Astrocyte of the hippocampus (primary cell): ENCODE measurements around the gene PARP12.

Experiments used
- DNase-seq: peaks from one replicate; pipeline ENCODE4 v3.0.0; 2011; ENCODE audit warnings: low read depth, low spot score

PARP12 gene

GRCh38 chr7:139992353-139993044 lies 70.3 kb downstream of the PARP12 start:
- DNase-seq: no peak

DNA sequence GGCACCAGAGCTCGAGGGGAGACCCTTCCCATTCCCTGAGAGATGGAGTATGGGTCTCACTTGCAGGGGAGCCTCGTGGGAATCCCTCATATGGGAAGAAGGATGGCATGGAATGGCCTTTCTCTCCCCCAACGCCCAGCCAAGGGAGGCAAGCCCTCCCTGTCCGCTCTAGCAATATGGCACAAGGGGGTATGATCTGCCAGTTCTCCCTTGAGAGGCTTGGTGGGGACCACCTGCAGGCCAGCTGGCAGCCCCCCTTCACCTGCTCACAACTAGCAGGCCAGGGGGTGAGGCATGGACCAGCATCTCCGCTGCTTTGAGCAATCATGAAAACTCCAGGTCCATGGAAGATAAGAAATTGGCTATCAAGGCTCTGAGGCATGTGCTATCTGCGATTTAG lies 70.8 kb downstream of the PARP12 start:
- no peak for DNase-seq

- DNase-seq: no peak
Measured at GRCh38 chr7:139991269-139991666, 71.5 kb downstream of the PARP12 start.

DNA sequence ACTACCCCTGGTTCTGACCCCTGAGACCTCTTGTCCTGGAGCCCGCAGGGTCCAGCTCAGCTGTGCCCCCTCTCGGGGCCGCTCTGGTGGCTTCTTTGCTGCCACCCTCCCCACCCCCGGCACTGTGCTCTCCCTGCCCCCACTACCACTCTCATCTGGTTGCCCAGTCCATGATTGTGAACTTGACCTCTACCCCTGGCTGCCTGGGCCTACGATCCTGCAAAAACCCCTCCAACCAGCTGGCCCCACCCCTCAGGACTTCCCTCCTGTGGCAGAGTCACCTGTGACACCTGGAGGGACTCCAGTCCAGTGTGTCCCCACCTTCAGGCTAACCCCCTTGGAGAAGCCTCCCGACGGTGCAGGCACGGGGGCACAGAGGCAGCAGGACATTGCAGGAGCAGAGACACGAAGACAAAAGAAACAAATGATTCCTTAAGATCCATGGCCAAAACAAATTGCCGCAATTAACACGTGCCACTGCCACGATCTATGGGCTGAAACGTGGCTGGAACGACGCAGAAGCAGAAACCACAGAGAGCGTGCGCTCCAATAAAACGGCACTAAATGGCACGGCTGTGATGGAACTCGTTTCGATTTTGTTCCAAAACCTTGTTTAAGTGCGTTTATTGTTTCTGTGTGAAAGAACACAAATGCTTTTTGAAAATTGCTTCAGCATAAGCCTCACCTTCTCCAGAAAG lies 72.0 kb downstream of the PARP12 start:
- no peak for DNase-seq

DNA sequence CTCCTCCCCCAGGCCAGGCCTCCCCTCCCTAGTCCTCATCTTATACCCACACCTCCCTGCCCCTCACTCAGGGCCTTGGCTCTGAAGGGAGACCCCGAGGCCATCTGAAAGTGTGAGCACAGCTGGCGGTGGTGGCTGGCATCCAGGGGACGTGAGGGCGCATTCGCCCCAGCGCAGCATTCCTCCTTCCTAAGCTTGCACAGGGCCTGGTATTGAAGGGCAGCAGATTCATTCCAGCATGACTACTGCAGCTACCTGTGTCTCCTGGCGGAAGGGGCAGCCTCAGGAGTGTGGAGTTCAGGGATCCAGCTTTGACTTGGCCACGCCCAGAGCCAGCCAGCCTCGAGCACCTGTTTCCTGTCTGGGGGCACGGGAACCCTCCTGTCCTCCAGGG lies 72.6 kb downstream of the PARP12 start:
- no peak for DNase-seq

DNA sequence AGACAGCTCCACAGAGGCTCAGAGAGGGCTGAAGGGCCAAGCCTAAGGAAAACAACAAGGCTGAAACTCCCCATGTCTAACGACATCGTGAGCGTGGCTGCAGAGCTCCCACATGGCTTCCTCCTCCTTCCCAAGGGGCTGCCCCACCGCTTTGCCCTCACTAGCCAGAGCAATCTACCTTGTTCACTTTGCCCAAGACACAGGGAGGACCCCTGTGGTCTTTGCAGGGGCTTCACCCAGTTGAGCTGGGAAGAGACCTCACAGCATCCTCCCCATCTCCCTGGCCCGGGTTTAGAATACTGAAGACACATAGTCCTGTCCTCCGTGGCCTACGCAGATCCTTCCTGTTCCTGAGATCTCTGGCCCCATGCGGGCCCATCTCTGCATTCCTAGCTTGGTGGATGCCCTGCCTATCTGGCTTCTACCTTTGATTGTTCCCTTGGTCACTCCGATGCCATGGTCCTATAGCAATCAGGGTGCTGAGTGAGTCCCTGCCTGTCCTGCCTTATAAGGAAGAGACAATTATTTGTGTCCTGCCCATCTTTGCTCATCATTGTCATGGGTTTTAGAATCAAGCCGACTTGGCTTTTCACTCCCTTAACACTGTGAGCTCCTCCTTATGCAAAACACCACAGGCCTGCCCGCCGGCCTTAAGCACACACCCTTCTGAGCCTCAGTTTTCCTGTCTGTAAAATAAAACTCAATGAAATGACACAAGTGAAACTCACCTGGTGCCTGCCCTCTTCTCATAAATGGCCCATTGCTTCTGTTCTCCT lies 73.2 kb downstream of the PARP12 start:
- no peak for DNase-seq

DNA sequence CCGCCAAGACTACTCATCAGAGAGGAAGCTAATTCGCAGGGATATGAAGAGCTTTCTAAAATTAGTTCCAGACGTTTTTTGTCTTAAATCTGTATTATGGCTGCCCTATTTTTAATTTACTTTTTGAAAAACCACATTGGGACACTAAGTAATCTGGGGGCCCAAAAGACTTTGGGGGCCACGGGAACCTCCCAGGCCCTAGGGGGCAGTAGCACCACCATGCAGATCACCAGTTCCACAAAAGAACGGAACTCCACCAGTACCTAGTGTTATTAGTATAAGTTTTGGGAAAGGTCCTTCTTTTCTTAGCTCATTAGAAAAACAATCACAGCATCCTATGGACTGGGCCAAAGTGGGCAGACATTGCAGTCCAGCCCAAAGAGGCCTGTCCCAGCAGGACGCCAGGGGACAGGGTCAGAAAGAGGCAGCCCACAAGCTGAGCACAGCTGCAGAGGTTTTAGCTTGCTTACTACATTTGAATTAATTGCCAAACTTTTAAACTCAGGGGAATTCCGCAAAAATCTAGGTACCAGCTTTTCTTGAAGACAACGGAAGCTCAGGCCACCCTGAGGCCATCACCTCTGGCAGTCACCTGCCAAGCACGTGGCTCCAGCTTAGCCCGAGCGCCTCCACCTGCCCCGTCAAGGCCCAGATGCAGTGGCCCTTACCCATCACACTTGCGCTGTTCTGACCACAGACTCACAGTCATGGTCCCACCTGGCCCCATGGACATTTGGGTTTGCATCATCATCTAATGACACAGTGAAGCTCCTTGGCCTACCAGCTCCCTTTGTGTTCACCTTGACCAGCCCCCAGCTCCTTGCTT lies 74.8 kb downstream of the PARP12 start:
- no peak for DNase-seq

DNA sequence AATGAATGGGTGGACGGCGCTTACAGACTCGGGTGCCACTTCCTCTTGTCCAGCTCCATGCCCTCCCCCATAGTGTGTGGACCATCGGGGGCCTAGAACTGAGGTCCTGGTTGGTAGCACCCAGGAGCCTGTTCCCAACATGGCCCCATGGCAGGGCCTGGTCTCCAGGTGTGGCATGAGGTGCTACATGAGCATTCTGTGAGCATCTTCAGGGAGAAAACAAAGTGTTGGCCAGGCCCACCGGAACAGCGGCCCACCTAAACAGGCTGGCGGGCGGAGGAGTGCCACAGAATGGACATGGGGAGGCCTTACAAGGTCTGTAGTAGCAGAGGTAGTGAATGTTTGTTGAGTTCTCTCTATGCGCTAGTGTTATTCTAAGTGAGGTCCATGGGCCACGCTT lies 76.9 kb downstream of the PARP12 start:
- no peak for DNase-seq

DNA sequence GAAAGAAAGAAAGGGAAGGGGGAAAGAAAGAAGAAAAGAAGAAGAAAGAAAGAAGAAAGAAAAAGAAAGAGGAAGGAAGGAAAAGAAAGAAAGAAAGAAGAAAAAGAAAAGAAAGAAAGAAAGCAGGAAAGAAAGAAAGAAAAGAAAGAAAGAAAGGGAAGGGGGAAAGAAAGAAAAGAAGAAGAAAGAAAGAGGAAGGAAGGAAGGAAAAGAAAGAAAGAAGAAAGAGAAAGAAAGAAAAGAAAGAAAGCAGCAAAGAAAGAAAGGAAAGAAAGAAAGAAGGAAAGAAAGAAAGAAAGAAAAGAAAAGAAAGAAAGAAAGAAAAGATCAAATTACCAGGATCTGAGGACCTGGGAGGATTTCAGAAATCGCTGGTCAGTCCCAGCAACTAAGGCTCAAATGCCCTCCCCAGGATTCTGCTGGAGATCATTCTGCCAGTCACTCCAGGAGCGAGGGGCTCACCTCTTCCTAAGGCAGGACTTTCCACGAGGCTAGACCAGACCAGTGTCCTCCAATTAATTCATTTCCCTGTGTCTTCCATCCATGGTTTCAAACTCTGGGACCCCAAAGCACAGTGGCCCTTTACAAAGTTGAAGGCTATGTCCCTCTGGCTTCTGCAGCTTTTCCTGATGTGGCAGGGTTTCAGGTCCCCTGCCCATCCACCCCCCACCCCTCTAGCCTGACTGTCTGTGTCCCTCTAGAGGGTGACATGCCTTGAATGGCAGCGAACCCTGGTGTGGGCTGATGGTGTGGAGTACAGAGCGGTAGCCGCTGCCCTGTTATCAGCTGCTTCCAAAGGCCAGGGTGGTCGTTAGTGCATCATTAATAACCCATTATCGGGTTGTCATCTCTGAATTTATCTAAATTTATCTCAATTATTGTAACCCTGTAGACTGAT lies 77.9 kb downstream of the PARP12 start:
- no peak for DNase-seq

DNA sequence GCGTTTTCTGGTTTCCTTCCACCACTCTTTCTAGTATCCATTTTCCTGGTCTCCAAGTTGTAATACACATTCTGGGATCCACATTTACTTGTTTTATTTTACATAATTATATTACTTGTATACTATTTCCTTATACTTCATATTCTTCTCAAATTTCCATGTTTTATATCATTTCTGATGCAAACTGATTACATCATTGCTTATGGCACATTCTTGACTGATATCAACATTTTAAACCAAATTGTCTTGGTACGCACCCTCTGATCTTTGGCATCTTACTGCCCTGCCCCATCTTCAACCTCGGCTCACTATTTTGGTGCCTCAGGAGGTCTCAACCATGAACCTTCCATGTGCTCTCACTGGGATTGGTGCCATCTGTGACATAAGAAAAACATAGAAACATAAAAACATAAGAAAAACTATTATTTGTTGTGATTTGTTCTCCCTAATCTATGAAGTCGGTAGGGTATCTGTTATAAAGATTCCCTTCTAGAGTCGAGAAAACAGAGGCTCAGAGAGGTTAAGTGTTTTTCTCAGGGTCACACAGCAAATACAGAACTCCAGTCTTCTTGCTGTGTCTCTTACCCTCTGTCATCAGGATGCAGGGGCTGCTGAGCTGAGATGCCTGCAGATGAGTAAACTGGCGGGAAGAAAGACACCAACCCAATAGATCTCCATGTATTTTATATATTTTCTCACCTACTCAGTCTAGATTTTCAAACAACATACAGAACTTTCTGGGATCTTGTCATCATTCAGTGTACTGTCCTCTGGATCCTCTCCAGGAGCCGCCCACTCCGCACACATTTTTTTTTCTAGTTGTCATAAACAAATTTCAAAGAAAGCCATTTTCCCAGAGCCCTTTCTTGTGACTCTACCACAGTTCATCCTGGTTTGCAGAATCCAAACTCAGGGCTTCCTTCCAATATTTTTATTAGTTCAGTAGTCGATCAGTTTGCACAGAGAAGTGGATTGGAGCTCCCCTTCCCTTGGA lies 79.5 kb downstream of the PARP12 start:
- DNase-seq: no peak

DNA sequence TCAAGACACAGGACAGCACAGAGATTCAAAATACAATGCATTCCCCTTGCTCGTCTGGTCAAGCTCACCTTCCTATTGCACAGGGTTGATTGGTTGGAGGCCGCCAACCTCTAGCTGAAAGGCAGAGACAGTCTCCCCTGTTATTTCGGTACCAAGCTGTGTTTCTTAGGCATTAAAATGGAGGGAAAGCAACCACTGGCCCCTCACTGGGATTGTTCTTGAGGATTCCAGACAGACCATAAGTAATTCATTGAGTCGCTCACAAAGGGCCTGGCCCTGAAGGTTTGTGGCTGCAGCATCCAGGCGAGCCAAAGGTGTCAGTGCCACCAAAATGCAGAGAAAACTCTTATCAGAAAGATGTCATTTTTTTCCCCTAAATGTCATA lies 81.2 kb downstream of the PARP12 start:
- DNase-seq: no peak

GRCh38 chr7:139976838-139977656 lies 85.7 kb downstream of the PARP12 start:
- DNase-seq: no peak

- no peak for DNase-seq
Measured at GRCh38 chr7:139976055-139976837, 86.5 kb downstream of the PARP12 start.

DNA sequence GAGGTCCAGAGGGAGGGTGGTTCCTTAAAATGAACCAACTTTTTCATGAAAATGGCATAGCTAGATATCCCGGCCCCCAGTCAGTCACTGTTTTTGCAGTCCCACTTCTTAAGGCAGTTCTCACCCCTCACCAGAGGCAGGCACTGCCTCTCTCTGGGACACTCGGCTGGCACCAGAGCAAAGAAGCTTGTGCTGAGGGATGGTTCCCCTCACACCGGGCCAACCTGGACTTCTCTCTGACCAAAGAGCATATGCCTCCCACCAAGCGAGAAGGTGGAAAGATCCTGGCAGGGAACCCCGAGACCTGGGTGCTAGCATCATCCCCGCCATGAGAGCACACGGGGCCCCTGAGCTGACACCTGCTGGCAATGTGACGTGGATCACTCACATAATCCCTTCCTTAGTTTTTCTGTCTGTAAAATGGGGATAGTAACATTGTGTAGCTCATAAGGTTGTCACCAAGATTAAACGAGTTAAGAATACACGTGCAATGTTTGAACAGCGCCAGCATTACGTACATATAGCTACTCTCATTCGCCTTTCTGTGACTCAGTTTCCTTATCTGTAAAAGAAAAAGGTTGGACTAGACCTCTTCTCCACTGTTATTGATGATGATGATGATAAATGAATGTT lies 88.5 kb downstream of the PARP12 start:
- DNase-seq: no peak
